GM19324 (cell line): ENCODE measurements around the gene SERPINH1.

Experiments used
- ATAC-seq: cut with Tn5 transposase; IDR thresholded peaks from one replicate; pipeline ENCODE4 v1.9.1; 2021; ENCODE audit warnings: mild to moderate bottlenecking, moderate library complexity; ENCODE audit not compliant: unreplicated experiment, low FRiP score

Gene SERPINH1

GRCh38 chr11:75593286-75593915 is 31.3 kb downstream of the SERPINH1 start:
- no peak for ATAC-seq

- no peak for ATAC-seq
These were observed 32.2 kb downstream of the SERPINH1 start for GRCh38 chr11:75594211-75594610.

- no peak for ATAC-seq
These were observed 33.4 kb downstream of the SERPINH1 start for GRCh38 chr11:75595429-75595828.

- no peak for ATAC-seq
These were observed 34.9 kb downstream of the SERPINH1 start for GRCh38 chr11:75596914-75597313.

GRCh38 chr11:75597636-75598035 is 35.6 kb downstream of the SERPINH1 start:
- no peak for ATAC-seq

GRCh38 chr11:75598264-75598663 is 36.2 kb downstream of the SERPINH1 start:
- no peak for ATAC-seq

- no peak for ATAC-seq
These were observed 36.8 kb downstream of the SERPINH1 start for GRCh38 chr11:75598900-75599299.

GRCh38 chr11:75600356-75600755 is 38.3 kb downstream of the SERPINH1 start:
- ATAC-seq: no peak

- no peak for ATAC-seq
These were observed 39.4 kb downstream of the SERPINH1 start for GRCh38 chr11:75601494-75601893.

- ATAC-seq: no peak
These were observed 40.9 kb downstream of the SERPINH1 start for GRCh38 chr11:75602951-75603350.

- ATAC-seq: no peak
These were observed 42.0 kb downstream of the SERPINH1 start for GRCh38 chr11:75603791-75604736.

GRCh38 chr11:75606099-75606498 is 44.0 kb downstream of the SERPINH1 start:
- no peak for ATAC-seq

- no peak for ATAC-seq
These were observed 49.8 kb downstream of the SERPINH1 start for GRCh38 chr11:75611823-75612222.

- ATAC-seq: no peak
These were observed 53.7 kb downstream of the SERPINH1 start for GRCh38 chr11:75615751-75616150.

GRCh38 chr11:75616281-75616680 is 54.2 kb downstream of the SERPINH1 start:
- no peak for ATAC-seq
